Measurements from ENCODE around the gene NUAK1. TPM values are rescaled to one million over a fixed set of nuclear protein-coding genes. Genes with fewer than 3 reads are reported as not detected.

Gene NUAK1
- total and polyA plus RNA-seq, 2 donors (not counting 1 experiment from before 2014, with no cell fraction given): 5.1 to 20.7 TPM

DNA sequence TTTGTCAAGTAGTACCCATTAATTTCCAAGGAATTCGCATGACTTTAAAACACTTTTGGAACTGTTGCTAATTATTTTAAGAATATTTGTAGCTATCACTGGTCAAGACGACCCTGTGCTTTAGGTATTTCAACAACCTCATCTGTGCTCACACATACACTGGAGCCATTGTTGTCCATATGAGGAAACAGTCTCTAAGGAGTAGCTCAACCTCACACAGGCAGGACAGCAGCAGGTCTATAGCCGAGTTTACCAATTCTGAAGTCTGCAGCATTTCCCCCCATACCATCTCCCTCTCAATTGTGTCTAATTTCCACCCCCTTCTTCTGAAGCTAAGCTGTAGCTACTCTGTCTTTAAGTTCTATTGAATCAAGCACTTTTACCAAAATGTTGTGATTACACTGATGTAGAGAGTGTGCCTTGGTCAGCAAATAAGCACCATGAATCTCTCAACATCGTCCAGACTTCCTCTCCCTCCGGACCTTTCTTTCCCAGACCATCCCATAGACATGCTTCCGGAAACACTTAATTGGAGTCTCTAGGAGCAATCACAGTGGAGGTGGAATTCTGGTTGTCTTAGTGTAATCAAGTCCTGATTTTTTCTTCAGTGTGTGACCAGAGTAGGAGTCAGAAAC is 48.5 kb upstream of the NUAK1 start:
- Histone ChIP-seq H3K9me3 (ENCODE audit: control insufficient read depth, insufficient read depth, low read depth, low read length) (no peaks in the 10 kb centered on the region), H3K4me2 (ENCODE audit: extremely low read depth, insufficient read depth, low read length) (no peak overlapping the region), H3K27me3 (ENCODE audit: control insufficient read depth, insufficient read depth, low read length) (no peaks in the 10 kb centered on the region), H3K4me1 (ENCODE audit: control insufficient read depth, extremely low read depth, insufficient read depth, low read length) (no peaks in the 10 kb centered on the region), H3K36me3 (ENCODE audit: control insufficient read depth, insufficient read depth, low read length) (no peaks in the 10 kb centered on the region), H3K27ac (ENCODE audit: insufficient read depth, low read length) (no peak overlapping the region), H2AFZ (ENCODE audit: low read length) (no peak overlapping the region), H3K9ac (ENCODE audit: insufficient read depth, low read length) (no peak overlapping the region), H3K79me2 (ENCODE audit: control insufficient read depth, insufficient read depth, low read length) (no peaks in the 10 kb centered on the region), H4K20me1 (ENCODE audit: control insufficient read depth, extremely low read depth, insufficient read depth, low read length) (no peaks in the 10 kb centered on the region), H3K4me3 (replicated peaks in 1 of 4; ENCODE audit: control extremely low read depth in 1 of 4, insufficient read depth in 1 of 4, low read depth in 3 of 4, low read length in 4 of 4) (no peak overlapping the region)
- DNase-seq (ENCODE audit: low read depth in 2 of 2): no peak
- TF ChIP-seq EZH2 (IDR thresholded peaks at IDR 0.05; ENCODE audit: low read length, missing control alignments): no peak

DNA sequence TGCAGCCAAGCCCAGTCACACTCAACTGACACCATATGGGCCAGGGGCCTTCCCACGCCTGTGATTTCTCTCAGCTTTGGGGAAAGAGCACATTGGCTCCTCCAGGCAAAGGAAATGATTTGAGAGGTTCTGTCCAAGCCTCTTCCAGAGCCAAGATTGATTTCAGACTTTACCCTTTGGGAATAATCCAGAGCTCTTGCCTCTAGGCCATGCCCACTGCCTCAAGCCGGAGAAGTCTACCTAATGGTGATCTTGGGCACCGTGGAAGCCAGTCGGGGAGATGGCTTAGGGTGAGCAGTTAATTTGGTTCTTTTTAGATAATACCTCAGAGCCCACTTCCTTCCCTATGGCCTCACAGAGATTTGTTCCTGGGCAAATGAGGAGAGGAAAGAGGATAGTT is 45.0 kb upstream of the NUAK1 start:
- no peak overlapping the region for H2AFZ ChIP-seq (ENCODE audit: low read length)
- H3K4me3 ChIP-seq (replicated peaks in 1 of 4; ENCODE audit: control extremely low read depth in 1 of 4, insufficient read depth in 1 of 4, low read depth in 3 of 4, low read length in 4 of 4): no peak overlapping the region
- no peak overlapping the region for H3K9ac ChIP-seq (ENCODE audit: insufficient read depth, low read length)
- no peaks in the 10 kb centered on the region for H3K79me2 ChIP-seq (ENCODE audit: control insufficient read depth, insufficient read depth, low read length)
- H3K9me3 ChIP-seq (ENCODE audit: control insufficient read depth, insufficient read depth, low read depth, low read length): no peaks in the 10 kb centered on the region
- H3K27ac ChIP-seq (ENCODE audit: insufficient read depth, low read length): no peak overlapping the region
- H3K36me3 ChIP-seq (ENCODE audit: control insufficient read depth, insufficient read depth, low read length): no peaks in the 10 kb centered on the region
- H3K4me2 ChIP-seq (ENCODE audit: extremely low read depth, insufficient read depth, low read length): no peak overlapping the region
- no peaks in the 10 kb centered on the region for H3K4me1 ChIP-seq (ENCODE audit: control insufficient read depth, extremely low read depth, insufficient read depth, low read length)
- no peaks in the 10 kb centered on the region for H4K20me1 ChIP-seq (ENCODE audit: control insufficient read depth, extremely low read depth, insufficient read depth, low read length)
- no peak for TF ChIP-seq EZH2 (IDR thresholded peaks at IDR 0.05; ENCODE audit: low read length, missing control alignments)
- TF ChIP-seq, protein P1, sequence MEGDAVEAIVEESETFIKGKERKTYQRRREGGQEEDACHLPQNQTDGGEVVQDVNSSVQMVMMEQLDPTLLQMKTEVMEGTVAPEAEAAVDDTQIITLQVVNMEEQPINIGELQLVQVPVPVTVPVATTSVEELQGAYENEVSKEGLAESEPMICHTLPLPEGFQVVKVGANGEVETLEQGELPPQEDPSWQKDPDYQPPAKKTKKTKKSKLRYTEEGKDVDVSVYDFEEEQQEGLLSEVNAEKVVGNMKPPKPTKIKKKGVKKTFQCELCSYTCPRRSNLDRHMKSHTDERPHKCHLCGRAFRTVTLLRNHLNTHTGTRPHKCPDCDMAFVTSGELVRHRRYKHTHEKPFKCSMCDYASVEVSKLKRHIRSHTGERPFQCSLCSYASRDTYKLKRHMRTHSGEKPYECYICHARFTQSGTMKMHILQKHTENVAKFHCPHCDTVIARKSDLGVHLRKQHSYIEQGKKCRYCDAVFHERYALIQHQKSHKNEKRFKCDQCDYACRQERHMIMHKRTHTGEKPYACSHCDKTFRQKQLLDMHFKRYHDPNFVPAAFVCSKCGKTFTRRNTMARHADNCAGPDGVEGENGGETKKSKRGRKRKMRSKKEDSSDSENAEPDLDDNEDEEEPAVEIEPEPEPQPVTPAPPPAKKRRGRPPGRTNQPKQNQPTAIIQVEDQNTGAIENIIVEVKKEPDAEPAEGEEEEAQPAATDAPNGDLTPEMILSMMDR (conservative IDR thresholded peaks at IDR 0.05 in 1 of 2, IDR thresholded peaks at IDR 0.05 in 1 of 2; ENCODE audit: low read depth in 1 of 2, low read length in 2 of 2): no peak
- H3K27me3 ChIP-seq (ENCODE audit: control insufficient read depth, insufficient read depth, low read length): no peaks in the 10 kb centered on the region
- DNase-seq (ENCODE audit: low read depth in 2 of 2): no peak

DNA sequence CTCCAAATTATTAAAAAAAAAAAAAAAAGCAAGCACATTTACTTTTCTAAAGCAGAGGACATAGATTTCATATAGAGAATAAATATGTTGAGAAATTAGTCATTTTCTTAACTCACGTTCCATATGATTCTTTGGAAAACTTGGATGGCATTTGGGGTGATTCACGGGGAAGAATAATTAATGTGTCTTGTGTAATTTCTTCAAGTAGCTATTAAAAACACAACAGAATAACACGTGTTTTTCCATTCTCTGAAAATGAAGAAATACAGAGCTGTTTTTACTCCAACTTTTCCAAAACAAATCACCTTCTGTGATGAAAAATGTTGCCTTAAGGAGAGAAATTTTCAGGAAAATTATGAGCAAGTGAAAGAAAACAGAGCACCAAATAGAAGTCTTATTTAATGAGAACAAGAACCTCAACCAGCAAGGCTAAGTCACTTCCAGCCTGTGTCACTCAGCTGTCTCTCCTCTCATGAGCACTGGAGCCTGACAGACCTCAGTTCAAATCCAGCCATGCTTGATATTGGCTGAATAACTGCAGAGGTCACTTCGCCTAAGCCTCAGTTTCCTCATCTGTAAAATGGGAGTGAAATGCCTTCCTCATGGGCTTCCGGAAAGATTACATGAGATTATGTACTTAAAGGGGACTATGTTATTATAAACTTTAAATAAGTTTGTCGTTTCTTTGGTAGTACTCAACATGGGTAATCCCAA is 42.8 kb upstream of the NUAK1 start:
- Histone ChIP-seq H3K4me3 (replicated peaks in 1 of 4; ENCODE audit: control extremely low read depth in 1 of 4, insufficient read depth in 1 of 4, low read depth in 3 of 4, low read length in 4 of 4) (no peak overlapping the region), H3K27ac (ENCODE audit: insufficient read depth, low read length) (no peak overlapping the region), H3K27me3 (ENCODE audit: control insufficient read depth, insufficient read depth, low read length) (no peaks in the 10 kb centered on the region), H3K36me3 (ENCODE audit: control insufficient read depth, insufficient read depth, low read length) (no peaks in the 10 kb centered on the region), H3K4me2 (ENCODE audit: extremely low read depth, insufficient read depth, low read length) (no peak overlapping the region), H3K9ac (ENCODE audit: insufficient read depth, low read length) (no peak overlapping the region), H3K4me1 (ENCODE audit: control insufficient read depth, extremely low read depth, insufficient read depth, low read length) (no peaks in the 10 kb centered on the region), H3K79me2 (ENCODE audit: control insufficient read depth, insufficient read depth, low read length) (no peaks in the 10 kb centered on the region), H2AFZ (ENCODE audit: low read length) (no peak overlapping the region), H4K20me1 (ENCODE audit: control insufficient read depth, extremely low read depth, insufficient read depth, low read length) (no peaks in the 10 kb centered on the region), H3K9me3 (ENCODE audit: control insufficient read depth, insufficient read depth, low read depth, low read length) (no peaks in the 10 kb centered on the region)
- TF ChIP-seq, protein P1 (conservative IDR thresholded peaks at IDR 0.05 in 1 of 2, IDR thresholded peaks at IDR 0.05 in 1 of 2; ENCODE audit: low read depth in 1 of 2, low read length in 2 of 2): no peak
- TF ChIP-seq EZH2 (IDR thresholded peaks at IDR 0.05; ENCODE audit: low read length, missing control alignments): no peak
- DNase-seq (ENCODE audit: low read depth in 2 of 2): peak in 1 of 2 donors; percentile 33
